ENCODE results near the gene KIAA0513. TPM values are rescaled to one million over a fixed set of nuclear protein-coding genes. Genes with fewer than 3 reads are reported as not detected.

The KIAA0513 gene
- total and polyA plus RNA-seq, 2 of the 13 experiments (the other 11 are each of a cell fraction or from before 2014, with no cell fraction given): 1.8 TPM

DNA sequence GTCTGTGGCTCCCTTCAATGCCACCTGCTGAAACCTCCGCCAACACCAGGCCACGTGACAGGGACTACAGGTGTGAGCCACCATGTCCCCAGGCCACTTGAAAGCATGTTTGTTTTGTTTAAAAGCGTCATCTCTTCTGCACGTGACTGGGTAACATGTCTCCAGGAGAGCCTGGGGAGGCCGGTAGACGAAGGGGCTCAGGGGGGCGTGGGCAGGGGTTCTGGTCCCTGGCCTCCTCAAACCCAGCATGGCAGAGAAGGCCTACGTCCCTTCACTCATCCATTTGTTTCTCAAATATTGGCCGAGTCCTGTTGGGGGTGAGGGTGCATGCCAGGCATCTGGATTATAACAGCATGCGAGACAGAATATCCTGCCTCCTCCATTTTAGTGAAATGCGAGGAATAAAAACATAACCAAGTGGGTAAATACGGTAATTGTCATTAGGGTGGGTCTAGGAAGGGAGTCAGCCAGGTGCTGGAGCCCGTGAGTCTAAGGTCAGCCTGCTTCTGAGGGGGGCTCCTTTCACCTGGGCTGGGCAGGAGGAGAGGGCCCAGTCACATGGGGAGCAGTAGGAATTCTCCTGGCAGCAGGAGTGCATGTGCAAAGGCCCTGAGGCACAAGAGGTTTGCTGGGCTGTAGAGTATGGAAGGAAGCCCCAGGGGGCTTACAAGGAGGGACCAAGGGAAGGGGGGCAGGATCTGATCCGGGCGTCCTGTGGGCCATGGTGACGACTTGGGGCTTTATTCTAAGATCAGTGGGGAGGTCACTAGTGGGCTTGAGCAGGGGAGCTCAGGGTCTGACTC lies 111.4 kb downstream of the KIAA0513 start (continued):
- TF ChIP-seq CHD4 (IDR thresholded peaks at IDR 0.05; ENCODE audit: borderline replicate concordance, low read length) (peak; percentile 64; the same call in 1 of the 2 replicates), ZBTB33 (CRISPR knock-in tag; IDR thresholded peaks at IDR 0.05) (peak; percentile 26; the same call in 1 of the 2 replicates)

DNA sequence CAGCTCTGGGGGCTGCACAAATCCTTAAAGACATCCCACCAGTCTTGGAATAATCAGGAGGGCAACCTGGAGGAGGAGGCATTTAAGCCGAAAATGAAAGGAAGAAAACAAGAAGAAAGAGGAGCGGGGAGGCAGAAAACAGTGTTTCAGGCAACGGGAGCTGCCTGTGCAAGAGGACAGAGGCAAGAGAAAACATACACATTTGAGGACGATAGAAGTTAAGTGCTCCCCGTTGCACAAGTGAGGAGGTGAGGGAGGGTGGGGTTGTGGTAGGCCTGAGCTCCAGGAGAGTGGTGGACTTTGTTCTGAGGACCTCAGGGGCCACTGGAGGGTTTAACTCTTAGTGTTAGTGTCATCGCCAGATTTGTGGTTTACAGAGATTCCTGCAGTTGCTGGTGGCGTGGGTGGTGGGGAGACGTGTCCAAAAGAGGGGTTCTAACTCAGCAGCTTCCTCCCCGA lies 112.3 kb downstream of the KIAA0513 start:
- H3K27ac ChIP-seq (ENCODE audit: extremely low read length, insufficient read depth, low read length): peak overlapping the region; percentile 54
- DNase-seq (ENCODE audit: low spot score) (peak; percentile 80), ATAC-seq (no peak), FAIRE-seq (peak; percentile 95)
- no peak overlapping the region for H2AFZ ChIP-seq (ENCODE audit: low read length)
- peaks cover 0 to 27% of the 10 kb centered on the region in 2 experiments; a peak in 4 of 5 replicates for H3K27me3 ChIP-seq (ENCODE audit: control insufficient read depth in 1 of 2, insufficient read depth in 2 of 2, low read length in 2 of 2)
- in situ Hi-C loops (cut with HindIII; ENCODE audit: extremely low pct_ligation_motif_present, low pct_unique_long_range_greater_than_20kb): no loop called here
- H3K4me2 ChIP-seq (ENCODE audit: low read depth, low read length): peak overlapping the region; percentile 75
- intact Hi-C loops (cut with micrococcal nuclease; ENCODE audit: unreplicated experiment): no loop called here
- BruUV-seq (replicated peaks): no TSS peak
- no peaks in the 10 kb centered on the region for H3K9me3 ChIP-seq (ENCODE audit: low read length)
- peaks cover 96% of the 10 kb centered on the region for H3K4me1 ChIP-seq (ENCODE audit: insufficient read depth, low read length)
- no peaks in the 10 kb centered on the region for H3K79me2 ChIP-seq (ENCODE audit: insufficient read depth, low read length)
- ChIA-PET POLR2A (interaction anchor here (0.8 to 11.3 kb wide), 11 partner anchors 10 to 128 kb away, joined by 3 to 293 read pairs (median 6); partner anchors contain the start of gene ZDHHC7), CTCF (ENCODE audit: low intra/inter-chr PET ratio, low total read pairs) (no interaction called here)
- H4K20me1 ChIP-seq (ENCODE audit: insufficient read depth, low read length): no peaks in the 10 kb centered on the region
- no peaks in the 10 kb centered on the region for H3K36me3 ChIP-seq (replicated peaks in 1 of 2; ENCODE audit: control insufficient read depth in 1 of 2, insufficient read depth in 2 of 2, low read length in 2 of 2)
- 0 out of 2 replicates have a peak overlapping the region, but pooled peaks have one; percentile 17 for H3K9ac ChIP-seq (ENCODE audit: insufficient read depth, low read depth, low read length)
- peak overlapping the region in 2 of 3 experiments; percentile 15 to 31; a peak in 3 of 6 replicates for H3K4me3 ChIP-seq (replicated peaks in 1 of 3; ENCODE audit: insufficient read depth in 1 of 3, low read depth in 2 of 3, low read length in 3 of 3)
- WGBS (ENCODE audit: low lambda C conversion rate): 2% methylated on average over 9 of the region's 9 CpGs
- 0 out of 2 replicates have a peak, but pooled peaks have one; percentile 23 for TF ChIP-seq HIVEP1 (CRISPR knock-in tag; IDR thresholded peaks at IDR 0.05)
- 0 out of 2 replicates have a peak, but pooled peaks have one; percentile 24 for TF ChIP-seq POLR2AphosphoS5 (IDR thresholded peaks at IDR 0.05; ENCODE audit: low read depth, low read length)
- TF ChIP-seq ZNF724P (CRISPR knock-in tag; IDR thresholded peaks at IDR 0.05; ENCODE audit: borderline replicate concordance): 0 out of 2 replicates have a peak, but pooled peaks have one; percentile 41
- TF ChIP-seq KLF6 (CRISPR knock-in tag; IDR thresholded peaks at IDR 0.05): peak; percentile 31; the same call in 1 of the 2 replicates
- TF ChIP-seq CEBPG (CRISPR knock-in tag; IDR thresholded peaks at IDR 0.05): peak; percentile 88
- peak; percentile 96 for TF ChIP-seq ZNF652 (CRISPR knock-in tag; IDR thresholded peaks at IDR 0.05; ENCODE audit: borderline replicate concordance, low read depth)
- no peak for TF ChIP-seq WIZ (CRISPR knock-in tag; IDR thresholded peaks at IDR 0.05)
- TF ChIP-seq ZSCAN25 (CRISPR knock-in tag; IDR thresholded peaks at IDR 0.05): peak; percentile 79
- TF ChIP-seq RCOR2 (CRISPR knock-in tag; IDR thresholded peaks at IDR 0.05): 0 out of 2 replicates have a peak, but pooled peaks have one; percentile 39
- TF ChIP-seq DMAP1 (CRISPR knock-in tag; IDR thresholded peaks at IDR 0.05): peak; percentile 54; the same call in 1 of the 2 replicates
- TF ChIP-seq ZNF773 (CRISPR knock-in tag; IDR thresholded peaks at IDR 0.05; ENCODE audit: borderline replicate concordance): no peak
- TF ChIP-seq SALL1 (CRISPR knock-in tag; IDR thresholded peaks at IDR 0.05): peak; percentile 88
- peak; percentile 24 to 36; a peak in 1 of 4 replicates for TF ChIP-seq NR2F1 (CRISPR knock-in tag; IDR thresholded peaks at IDR 0.05)
- 0 out of 2 replicates have a peak, but pooled peaks have one; percentile 63 for TF ChIP-seq ESRRA (CRISPR knock-in tag; IDR thresholded peaks at IDR 0.05; ENCODE audit: low read depth)
- no peak for TF ChIP-seq FOXA1 (IDR thresholded peaks at IDR 0.05)
- TF ChIP-seq FOXA1 (CRISPR knock-in tag; IDR thresholded peaks at IDR 0.05): 0 out of 2 replicates have a peak, but pooled peaks have one; percentile 34
- peak; percentile 76 for TF ChIP-seq ASH2L (IDR thresholded peaks at IDR 0.05; ENCODE audit: insufficient read length, low read depth, low read length)
- peak; percentile 29; the same call in 1 of the 2 replicates for TF ChIP-seq RXRA (CRISPR knock-in tag; IDR thresholded peaks at IDR 0.05)
- TF ChIP-seq BHLHE40 (IDR thresholded peaks at IDR 0.05; ENCODE audit: low read length): peak; percentile 29; the same call in 1 of the 2 replicates
- TF ChIP-seq HNF4G (IDR thresholded peaks at IDR 0.05; ENCODE audit: borderline replicate concordance, low read depth, low read length): peak; percentile 95
- TF ChIP-seq HNF4G (CRISPR knock-in tag; IDR thresholded peaks at IDR 0.05; ENCODE audit: borderline replicate concordance, low read depth): peak; percentile 89; the same call in 1 of the 2 replicates

All from HepG2 (cell line).